Neural progenitor cell (in vitro differentiated cells): ENCODE data around the gene HSPB6.

Experiments
- CTCF ChIP-seq: fragments of 200-600 bp; sonication (generic); IDR thresholded peaks from 2 replicates; pipeline ENCODE4 v1.5.1; 2017; ENCODE audit warnings: antibody characterized with exemption, mild to moderate bottlenecking
- EZH2 ChIP-seq: fragments of 200-600 bp; sonication (generic); IDR thresholded peaks from 2 replicates; pipeline ENCODE4 v1.6.1; 2017; ENCODE audit warnings: antibody characterized with exemption, mild to moderate bottlenecking, moderate library complexity
- EZH2phosphoT487 ChIP-seq: fragments of 200-600 bp; sonication (generic); IDR thresholded peaks from 2 replicates; pipeline ENCODE4 v1.6.1; 2017; ENCODE audit warnings: antibody characterized with exemption

- TF ChIP-seq EZH2 (no peak), CTCF (no peak), EZH2phosphoT487 (no peak)
Measured at GRCh38 chr19:35734273-35734672, 22.6 kb downstream of the HSPB6 start.
